ENCODE data around the gene CCDC51. TPM values are rescaled to one million over a fixed set of nuclear protein-coding genes. Genes with fewer than 3 reads are reported as not detected.
"Not testable (repeated sequence)": the region's sequence is repeated elsewhere in the genome, so short reads cannot be mapped to it uniquely, and the experiment has no call there.

Gene CCDC51
- total RNA-seq, 1 experiment from 2014 or later, result 49.6 TPM

DNA sequence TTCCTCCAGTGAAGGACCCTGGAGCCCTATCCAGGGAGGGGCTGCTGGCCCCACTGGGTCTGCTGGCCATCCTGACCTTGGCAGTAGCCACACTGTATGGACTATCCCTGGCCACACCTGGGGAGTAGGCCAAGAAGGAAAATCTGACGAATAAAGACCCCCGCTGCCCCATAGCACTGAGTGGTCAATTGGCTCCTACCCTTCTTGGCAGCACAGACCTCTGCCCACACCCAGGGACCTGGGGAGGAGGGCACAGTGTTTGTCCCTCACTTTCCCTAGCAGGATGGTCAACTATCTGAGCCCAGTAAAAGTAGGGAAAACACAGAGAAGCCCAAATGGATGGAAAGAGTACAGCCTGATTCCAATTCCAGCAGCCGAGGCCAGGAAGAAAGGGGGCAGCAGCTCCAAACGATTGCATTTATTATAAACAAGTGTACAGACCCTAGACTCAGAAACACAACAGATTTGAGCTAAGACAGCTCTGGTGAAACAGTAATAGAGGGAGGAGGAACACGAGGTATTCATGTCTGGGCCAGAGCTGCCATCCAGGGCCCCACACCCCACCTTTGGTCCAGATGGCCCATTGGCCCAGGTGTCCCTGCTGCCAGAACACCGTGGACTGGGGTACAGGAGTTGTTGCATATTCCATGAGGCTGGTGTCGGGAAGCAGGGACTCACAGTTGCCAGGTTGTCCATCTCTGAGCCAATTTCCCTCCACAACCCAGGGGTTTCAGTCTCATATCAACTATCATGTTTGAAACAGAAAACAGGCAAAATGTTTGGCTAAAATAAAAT, 27.8 kb upstream of the CCDC51 start:
- no peak for DNase-seq (ENCODE audit: low read depth)
- in situ Hi-C loops (cut with HindIII; ENCODE audit: low pct_unique_long_range_greater_than_20kb, low sequenced_read_pairs), result no loop called here

DNA sequence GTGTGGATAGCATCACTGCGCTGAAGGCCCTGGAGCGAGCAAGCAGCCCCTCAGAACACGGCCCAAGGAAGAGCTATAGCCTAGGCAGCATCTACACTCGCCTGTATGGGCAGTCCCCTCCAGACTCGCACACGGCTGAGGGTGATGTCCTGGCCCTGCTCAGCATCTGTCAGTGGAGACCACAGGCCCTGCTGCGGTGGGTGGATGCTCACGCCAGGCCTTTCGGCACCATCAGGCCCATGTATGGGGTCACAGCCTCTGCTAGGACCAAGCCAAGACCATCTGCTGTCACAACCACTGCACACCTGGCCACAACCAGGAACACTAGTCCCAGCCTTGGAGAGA, 27.2 kb upstream of the CCDC51 start:
- in situ Hi-C loops (cut with HindIII; ENCODE audit: low pct_unique_long_range_greater_than_20kb, low sequenced_read_pairs), result no loop called here
- no peak for DNase-seq (ENCODE audit: low read depth)

DNA sequence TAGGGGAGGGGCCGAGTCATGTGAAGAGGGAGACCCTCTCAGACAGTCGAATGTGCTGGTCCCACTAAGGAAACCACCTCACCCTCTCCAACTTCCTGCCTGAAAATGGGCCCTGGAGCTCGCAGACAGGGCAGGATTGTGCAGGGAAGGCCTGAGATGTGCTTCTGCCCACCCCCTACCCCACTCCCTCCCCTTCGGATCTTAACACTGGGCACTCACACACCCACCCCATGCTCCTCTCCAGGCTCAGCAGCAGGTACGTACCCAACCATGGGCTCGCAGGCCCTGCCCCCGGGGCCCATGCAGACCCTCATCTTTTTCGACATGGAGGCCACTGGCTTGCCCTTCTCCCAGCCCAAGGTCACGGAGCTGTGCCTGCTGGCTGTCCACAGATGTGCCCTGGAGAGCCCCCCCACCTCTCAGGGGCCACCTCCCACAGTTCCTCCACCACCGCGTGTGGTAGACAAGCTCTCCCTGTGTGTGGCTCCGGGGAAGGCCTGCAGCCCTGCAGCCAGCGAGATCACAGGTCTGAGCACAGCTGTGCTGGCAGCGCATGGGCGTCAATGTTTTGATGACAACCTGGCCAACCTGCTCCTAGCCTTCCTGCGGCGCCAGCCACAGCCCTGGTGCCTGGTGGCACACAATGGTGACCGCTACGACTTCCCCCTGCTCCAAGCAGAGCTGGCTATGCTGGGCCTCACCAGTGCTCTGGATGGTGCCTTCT, 26.6 kb upstream of the CCDC51 start:
- no peak for DNase-seq (ENCODE audit: low read depth)
- in situ Hi-C loops (cut with HindIII; ENCODE audit: low pct_unique_long_range_greater_than_20kb, low sequenced_read_pairs), result no loop called here

DNA sequence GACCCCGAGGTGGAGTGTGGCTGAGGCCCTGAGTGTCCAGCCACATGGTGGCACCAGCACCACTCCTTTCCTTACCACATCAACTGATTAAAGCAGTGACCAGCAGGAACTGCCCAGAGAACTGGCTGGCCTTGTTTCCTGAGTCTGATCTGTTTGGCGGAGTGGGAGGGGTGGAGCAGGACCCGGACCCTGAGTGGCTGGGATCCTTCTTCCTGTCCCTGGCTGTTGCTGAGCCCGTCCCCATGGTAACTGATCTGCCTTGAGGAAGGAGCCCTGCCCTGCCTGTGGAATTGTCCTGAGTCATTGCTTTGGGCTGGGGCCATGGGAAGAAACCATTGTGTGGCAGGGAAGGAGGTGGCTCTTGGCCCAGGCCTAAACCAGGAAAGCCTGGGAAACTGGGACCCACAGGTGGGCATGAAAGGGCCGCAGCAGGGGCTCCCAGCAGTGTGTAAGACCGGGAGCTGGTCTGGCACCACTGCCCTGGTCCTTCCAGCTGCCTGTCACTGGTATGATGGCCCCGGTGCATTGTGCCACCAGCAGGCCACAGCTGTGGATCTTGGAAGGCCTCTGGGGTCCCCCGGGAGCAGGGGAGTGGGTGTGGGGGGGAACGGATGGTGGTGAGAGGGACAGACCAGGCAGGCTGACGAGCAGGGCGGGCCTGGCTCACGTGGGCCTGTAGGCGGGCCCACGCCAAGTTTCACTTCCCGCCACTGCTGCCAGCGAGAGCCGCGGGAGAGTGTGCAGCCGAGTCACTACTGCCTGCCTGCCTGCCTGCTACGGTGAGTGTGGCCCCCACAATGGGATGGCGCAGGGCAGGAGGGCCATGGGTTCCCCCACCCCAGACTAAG, 25.8 kb upstream of the CCDC51 start:
- in situ Hi-C loops (cut with HindIII; ENCODE audit: low pct_unique_long_range_greater_than_20kb, low sequenced_read_pairs), result no loop called here

DNA sequence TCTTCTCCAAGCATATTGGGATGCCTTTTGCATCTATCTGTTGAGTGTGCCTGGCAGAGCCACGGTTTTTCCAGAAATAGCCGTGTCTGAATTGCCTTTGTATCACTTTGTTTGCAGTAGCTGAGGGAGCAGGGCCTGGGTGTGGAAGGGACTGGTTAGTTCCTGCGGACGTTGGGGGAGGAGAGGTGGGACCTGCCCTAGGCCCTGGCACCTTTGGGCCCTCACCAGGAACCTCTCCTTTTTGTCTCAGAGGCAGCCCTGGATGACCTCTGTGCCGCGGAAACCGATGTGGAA, 25.3 kb upstream of the CCDC51 start:
- DNase-seq (ENCODE audit: low read depth), result no peak
- in situ Hi-C loops (cut with HindIII; ENCODE audit: low pct_unique_long_range_greater_than_20kb, low sequenced_read_pairs), result no loop called here

More for the DNA sequence above, 25.8 kb upstream of the CCDC51 start:
- DNase-seq (ENCODE audit: low read depth), result peak; percentile 99

DNA sequence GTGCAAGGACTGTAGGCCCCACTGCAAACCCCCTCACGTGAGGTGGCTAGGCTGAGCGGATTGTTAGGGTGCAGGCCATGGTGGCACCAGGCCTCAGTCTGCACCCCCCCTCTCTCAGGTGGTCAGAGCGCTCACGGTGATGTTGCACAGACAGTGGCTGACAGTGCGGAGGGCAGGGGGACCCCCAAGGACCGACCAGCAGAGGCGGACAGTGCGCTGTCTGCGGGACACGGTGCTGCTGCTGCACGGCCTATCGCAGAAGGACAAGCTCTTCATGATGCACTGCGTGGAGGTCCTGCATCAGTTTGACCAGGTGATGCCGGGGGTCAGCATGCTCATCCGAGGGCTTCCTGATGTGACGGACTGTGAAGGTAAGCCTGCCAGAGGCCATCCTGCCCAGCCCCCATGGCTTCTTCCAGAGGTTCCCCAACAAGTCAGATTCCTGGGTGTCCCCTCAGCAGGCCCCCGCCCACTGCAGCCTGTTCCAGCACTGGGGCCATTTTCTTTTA, 24.8 kb upstream of the CCDC51 start:
- in situ Hi-C loops (cut with HindIII; ENCODE audit: low pct_unique_long_range_greater_than_20kb, low sequenced_read_pairs), result no loop called here

DNA sequence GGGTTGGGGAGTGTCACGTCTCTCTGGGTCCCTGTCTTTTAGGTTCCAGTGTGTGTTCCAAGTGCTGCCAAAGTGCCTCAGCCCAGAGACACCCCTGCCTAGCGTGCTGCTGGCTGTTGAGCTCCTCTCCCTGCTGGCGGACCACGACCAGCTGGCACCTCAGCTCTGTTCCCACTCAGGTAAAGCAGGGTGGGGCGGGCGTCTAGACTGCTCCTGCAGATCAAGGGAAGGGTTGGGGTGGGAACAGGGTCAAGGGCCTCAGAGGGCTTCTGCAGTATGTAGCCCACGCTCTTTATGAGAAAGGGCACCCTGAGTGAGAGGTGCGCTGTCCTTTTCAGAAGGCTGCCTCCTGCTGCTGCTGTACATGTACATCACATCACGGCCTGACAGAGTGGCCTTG, 23.8 kb upstream of the CCDC51 start:
- in situ Hi-C loops (cut with HindIII; ENCODE audit: low pct_unique_long_range_greater_than_20kb, low sequenced_read_pairs), result no loop called here
- no peak for DNase-seq (ENCODE audit: low read depth)

More for the DNA sequence above, 24.8 kb upstream of the CCDC51 start:
- DNase-seq (ENCODE audit: low read depth), result no peak

DNA sequence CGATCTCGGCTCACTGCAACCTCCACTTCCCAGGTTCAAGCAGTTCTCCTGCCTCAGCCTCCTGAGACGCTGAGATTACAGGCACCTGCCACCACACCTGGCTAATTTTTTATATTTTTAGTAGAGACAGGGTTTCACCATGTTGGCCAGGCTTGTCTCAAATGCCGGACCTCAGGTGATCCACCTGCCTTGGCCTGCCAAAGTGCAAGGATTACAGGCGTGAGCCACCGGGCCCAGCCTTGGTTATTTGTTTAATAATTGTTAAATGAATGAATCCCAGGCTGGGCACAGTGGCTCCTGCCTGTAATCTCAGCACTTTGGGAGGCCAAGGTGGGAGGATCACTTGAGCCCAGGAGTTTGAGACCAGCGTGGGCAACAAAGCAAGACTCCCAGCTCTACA, 21.8 kb upstream of the CCDC51 start:
- DNase-seq (ENCODE audit: low read depth); in situ Hi-C loops (cut with HindIII; ENCODE audit: low pct_unique_long_range_greater_than_20kb, low sequenced_read_pairs): not testable (repeated sequence)

DNA sequence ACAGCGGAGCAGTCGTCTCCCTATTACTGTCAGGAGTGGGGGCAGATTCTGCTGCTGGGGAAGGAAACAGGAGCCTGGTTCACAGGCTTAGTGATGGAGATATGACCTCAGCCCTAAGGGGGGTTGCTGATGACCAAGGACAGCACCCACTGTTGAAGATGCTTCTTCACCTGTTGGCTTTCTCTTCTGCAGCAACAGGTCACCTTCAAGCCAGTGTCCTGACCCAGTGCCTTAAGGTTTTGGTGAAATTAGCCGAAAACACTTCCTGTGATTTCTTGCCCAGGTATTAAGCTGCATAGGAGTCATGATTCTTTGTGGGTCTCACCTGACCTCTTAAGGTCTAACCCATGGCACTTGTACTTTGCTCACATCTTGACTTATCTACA, 20.6 kb upstream of the CCDC51 start:
- in situ Hi-C loops (cut with HindIII; ENCODE audit: low pct_unique_long_range_greater_than_20kb, low sequenced_read_pairs), result no loop called here
- no peak for DNase-seq (ENCODE audit: low read depth)

DNA sequence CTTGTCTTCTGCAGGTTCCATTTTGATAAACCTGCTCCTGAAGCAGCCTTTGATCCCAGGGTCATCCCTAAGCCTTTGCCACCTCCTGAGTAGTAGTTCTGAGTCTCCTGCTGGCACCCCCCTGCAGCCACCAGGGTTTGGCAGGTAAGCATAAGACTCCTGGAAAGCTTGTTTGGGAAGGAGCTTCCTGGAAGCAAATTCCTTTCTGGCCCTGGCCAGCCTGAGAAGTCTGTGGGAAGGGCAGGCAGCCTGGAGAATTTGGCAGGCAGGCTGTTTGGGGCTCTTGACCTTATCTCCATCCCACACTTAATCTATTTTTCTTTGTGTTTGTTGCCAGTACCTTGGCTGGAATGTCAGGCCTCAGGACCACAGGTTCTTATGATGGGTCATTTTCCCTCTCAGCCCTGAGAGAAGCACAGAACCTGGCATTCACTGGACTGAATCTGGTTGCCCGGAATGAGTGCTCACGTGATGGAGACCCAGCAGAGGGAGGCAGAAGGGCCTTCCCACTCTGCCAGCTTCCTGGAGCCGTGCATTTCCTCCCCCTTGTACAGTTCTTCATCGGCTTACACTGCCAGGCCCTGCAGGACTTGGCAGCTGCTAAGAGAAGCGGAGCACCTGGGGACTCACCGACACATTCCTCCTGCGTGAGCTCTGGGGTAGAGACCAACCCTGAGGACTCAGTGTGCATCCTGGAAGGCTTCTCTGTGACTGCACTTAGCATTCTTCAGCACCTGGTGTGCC, 20.0 kb upstream of the CCDC51 start:
- in situ Hi-C loops (cut with HindIII; ENCODE audit: low pct_unique_long_range_greater_than_20kb, low sequenced_read_pairs), result no loop called here
- no peak for DNase-seq (ENCODE audit: low read depth)

DNA sequence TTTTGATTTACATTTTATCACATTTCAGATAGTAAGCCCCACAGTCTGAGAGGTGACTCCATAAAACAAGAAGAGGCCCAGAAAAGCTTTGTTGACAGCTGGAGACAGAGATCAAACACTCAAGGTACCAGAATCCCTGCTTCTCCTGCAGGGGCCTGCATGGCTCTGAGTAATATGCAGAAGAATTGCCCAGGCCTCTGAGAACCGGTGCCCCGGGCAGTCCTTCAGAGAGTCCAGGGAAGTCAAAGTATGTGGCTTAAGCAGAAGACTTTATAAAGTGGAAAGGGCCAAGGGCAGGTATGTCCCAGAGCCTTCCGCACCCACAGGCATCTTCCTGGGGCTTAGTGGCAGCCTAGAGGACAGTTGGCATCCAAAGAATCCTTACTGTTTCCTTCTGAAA, 19.4 kb upstream of the CCDC51 start:
- DNase-seq (ENCODE audit: low read depth), result no peak
- in situ Hi-C loops (cut with HindIII; ENCODE audit: low pct_unique_long_range_greater_than_20kb, low sequenced_read_pairs), result no loop called here

DNA sequence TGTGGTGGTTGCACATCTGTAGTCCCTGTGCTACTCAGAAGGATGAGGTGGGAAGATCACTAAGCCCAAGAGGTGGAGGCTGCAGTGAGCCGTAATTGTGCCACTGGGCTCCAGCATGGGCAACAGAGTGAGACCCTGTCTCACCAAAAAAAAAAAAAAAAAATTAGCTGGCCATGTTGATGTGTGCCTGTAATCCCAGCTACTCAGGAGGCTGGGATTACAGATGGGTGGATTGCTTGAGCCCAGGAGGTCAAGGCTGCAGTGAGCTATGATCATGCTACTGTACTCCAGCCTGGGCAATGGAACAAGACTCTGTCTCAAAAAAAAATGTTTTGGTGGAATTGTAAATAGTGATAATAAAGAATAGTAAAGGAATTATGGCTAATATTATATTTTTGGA, 16.5 kb upstream of the CCDC51 start:
- no peak for DNase-seq (ENCODE audit: low read depth)
- in situ Hi-C loops (cut with HindIII; ENCODE audit: low pct_unique_long_range_greater_than_20kb, low sequenced_read_pairs), result no loop called here

DNA sequence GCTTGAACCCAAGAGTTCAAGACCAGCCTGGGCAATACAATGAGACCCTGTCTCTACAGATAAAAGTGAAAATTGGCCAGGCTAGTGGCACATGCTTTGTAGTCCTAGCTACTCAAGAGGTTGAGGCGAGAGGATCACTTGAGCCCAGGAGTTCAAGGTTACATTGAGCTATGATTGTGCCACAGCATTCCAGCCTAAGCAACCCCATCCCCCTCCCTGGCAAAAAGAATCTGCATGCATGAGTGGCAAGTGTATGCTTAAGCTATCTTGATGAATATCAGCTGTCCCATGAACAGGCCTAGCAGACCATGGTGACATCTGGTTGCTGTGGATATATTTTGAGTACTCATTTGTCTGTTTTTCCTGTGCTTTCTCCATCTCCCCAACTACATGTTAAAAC, 11.4 kb upstream of the CCDC51 start:
- no peak for DNase-seq (ENCODE audit: low read depth)
- in situ Hi-C loops (cut with HindIII; ENCODE audit: low pct_unique_long_range_greater_than_20kb, low sequenced_read_pairs), result no loop called here

DNA sequence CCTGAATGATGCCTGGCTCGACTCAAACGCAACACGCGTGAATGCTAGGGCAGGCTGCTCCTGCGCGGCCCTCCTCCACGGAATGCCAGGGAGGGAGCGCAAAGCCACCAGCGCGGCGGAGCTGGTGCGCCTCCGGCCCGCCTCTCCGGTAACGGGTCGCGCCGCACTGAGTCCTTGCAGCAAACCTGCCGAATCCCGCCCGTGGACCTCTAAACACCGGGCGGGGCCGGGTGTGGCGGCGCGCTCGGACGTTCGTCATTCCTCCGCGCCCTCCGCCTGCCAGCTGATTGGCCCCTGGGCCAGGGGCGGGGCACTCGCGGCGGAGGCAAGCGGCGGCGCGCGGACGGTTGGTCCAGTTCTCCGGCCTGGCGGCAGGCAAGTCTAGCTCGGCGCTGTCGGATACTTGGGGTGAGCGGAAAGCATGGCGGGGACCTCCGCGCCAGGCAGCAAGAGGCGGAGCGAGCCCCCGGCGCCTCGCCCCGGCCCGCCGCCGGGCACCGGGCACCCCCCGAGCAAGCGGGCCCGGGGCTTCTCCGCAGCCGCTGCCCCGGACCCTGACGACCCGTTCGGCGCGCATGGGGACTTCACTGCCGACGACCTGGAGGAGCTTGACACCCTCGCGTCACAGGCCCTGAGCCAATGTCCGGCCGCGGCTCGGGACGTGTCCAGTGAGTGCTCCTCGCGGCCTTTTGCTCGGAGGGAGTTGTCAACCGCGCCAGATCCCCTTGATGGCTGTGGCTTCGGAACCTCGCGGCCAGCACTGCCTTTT, 6.7 kb upstream of the CCDC51 start, which contains the start of gene ATRIP:
TSS of gene ATRIP (plus strand) at position 313 of the 769 bp plus-strand sequence. CDS start at position 422, 109 bp downstream.
- in situ Hi-C loops (cut with HindIII; ENCODE audit: low pct_unique_long_range_greater_than_20kb, low sequenced_read_pairs), result no loop called here
- peak; percentile 84 for DNase-seq (ENCODE audit: low read depth)

DNA sequence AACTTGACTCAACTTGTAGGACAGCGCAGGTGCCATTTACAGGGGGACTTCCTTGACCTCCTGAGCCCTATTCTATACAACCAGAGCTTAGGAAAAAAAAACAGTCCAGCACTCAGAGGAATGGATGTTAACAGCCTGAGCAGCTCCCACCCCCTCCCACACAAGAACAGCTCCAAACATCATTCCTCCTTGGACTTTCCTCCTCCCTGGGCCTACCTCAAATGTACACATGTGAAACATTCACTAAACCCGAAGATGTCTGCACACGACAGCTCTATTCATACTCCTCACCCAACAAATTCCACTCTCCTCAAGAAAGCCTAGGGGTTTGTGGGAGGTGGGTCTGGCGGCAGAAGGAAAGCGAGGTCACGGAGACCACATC, 6.1 kb upstream of the CCDC51 start:
- in situ Hi-C loops (cut with HindIII; ENCODE audit: low pct_unique_long_range_greater_than_20kb, low sequenced_read_pairs), result no loop called here
- DNase-seq (ENCODE audit: low read depth), result no peak

DNA sequence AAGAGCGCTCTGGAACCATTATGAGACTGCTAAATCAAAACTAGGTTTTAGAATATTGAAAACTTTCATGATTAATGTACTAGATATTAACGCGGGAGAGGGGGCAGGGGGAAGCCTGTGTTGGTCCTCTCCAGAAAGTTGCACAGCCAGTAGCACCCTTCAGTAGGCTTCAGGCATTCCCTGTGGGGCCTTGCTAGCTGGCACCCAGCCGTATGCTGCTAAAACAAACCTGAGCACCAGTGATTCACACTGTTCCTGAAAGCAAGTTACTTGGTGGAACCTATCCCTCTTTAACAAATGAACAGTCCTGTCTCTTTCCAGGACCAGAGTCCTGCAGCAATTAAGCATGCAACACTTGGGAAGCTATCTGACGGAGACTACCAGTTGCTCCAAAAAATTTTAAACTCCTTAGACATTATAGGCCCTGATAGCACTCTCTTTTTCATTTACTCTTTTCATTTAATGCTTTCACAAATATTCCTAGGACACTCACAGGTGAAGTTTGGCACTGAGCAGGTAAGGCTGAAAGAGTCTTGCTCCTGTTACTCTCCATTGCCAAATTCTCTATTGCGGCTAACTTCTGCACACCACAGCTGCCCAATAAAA, 5.5 kb upstream of the CCDC51 start:
- in situ Hi-C loops (cut with HindIII; ENCODE audit: low pct_unique_long_range_greater_than_20kb, low sequenced_read_pairs), result no loop called here
- no peak for DNase-seq (ENCODE audit: low read depth)

DNA sequence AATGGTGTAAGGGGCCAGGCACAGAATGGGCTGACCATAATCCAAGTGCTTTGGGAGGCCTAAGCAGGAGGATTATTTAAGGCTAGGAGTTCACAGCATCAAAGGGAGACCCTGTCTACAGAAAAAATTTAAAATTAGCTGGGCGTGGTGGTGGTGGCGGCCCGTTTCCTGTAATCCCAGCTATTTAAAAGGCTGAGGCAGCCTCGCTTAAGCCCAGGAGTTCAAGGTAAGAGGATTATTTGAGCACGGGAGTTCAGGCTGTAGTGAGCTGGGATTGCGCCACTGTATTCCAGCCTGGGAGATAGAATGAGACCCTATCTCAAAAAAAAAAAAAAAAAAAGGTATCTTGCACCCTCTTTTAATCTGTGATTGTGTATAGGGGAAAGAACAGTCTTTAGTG, 2.0 kb upstream of the CCDC51 start:
- in situ Hi-C loops (cut with HindIII; ENCODE audit: low pct_unique_long_range_greater_than_20kb, low sequenced_read_pairs), result no loop called here
- no peak for DNase-seq (ENCODE audit: low read depth)
